Measurements from ENCODE around the gene TRPV6.

TRPV6 gene

DNA sequence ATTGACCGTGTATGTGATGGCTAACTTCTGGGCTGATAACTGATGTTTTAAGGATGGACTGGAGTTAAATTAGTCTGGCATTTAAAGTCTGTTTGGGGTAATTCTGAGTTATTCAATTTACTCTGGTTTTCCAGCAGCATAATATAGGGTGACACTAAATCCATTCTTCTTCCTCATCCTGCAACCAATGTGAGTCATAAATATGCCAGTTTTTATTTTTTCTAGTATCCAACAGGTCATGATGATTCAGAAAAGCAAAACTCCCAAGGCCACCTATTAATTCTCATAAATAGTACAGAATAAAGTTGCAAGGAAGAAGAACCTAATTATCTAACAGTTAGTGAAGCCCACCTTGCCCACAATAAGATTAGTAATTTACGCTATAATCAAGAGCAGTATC lies 38.2 kb downstream of the TRPV6 start:
- no peak for DNase-seq

- no peak for DNase-seq
Observed at GRCh38 chr7:142842251-142842766, 43.2 kb downstream of the TRPV6 start.

DNA sequence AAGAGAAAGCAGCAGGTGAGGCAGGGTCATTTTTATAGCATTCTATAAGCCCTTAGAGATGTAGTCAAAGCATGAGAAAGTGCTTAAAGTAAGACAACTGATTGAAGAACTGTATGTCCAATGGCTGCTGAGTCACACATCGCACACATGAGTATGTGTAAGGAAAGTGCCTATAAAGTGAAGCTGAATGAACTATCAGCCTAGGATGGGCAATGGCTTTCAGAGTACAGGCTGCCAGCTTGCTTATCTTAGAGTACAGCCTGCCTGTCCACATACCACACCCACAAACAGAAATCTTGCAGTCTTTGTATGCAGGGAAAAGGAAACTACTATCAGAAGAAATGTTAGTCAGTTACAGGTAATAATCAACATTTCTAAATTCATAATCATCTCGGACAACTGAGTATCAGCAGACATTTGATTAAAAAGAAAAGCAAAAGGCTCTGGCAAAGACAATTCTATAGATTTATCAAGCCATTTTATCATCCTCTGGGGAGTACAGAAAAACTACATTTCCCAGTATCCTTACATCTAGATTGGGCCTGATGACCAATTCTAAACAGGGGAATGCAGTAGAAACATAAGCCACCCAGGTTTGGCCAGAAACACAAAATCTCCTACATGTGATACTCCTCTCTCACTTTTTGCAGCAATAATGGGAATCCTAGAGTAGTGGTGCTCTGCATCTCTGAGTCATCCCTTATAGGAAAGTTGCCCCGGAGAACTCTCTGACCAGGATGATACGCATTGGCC lies 46.9 kb downstream of the TRPV6 start:
- no peak for DNase-seq

GRCh38 chr7:142836426-142836825 lies 49.1 kb downstream of the TRPV6 start:
- no peak for DNase-seq

GRCh38 chr7:142835487-142835886 lies 50.1 kb downstream of the TRPV6 start:
- DNase-seq, result no peak

DNA sequence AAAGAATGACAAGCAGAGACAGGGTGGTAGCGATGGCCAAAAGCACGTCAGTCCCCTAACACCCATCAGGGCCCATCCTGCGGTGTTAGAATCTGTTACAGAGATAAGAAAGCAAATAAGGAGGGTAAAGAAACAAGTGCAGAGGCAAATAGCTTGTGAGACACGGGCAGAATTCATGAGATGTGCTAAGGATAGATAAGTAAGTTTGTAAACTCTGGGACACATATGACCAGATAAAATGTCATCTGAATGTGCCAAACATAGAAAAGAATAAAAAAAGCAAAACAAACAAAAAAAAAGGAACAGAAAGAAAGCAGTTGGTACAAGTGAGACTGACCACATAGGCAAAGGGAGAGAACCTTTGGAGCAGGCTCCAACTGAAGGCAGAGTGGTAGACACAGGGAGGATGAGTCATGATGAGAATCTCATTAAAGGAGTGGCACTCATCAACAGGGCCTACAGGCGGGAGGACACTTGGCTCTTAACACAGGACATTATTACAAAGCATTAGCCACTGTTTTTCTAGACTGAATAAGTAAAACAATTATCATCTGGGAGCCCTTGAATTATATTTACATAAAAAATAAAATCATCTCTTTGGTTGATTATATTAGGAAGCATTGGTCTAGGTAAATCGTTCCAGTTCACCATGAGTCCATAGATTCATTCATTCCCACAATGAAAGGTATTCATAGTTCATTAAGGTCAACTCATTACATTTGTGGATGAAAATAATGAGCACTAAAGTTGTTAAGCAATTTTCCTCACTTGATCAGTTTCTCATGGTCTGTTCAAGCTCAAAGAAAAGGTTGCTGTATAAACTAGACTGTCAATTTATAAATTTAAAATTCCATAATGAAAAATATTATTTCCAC lies 52.1 kb downstream of the TRPV6 start:
- DNase-seq, result no peak

GRCh38 chr7:142832417-142832816 lies 53.1 kb downstream of the TRPV6 start:
- DNase-seq, result no peak

GRCh38 chr7:142827951-142828500 lies 57.5 kb downstream of the TRPV6 start:
- no peak for DNase-seq

DNA sequence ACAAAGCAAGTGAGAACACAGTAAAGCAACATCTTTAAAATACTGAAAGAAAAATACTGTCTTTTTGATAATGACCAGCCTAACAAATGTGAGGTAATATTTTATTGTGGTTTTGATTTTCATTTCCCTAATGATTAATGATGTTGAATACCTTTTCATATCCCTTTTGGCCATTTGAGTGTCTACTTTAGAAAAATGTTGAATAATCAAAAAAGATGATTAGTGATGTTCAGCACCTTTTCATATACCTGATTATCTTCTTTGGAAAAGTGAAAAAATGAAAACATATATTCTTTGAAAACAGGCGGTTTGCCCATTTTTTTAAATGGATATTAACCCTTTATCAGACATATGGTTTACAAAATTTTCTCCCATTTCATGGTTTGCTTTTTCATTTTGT lies 62.8 kb downstream of the TRPV6 start:
- DNase-seq, result no peak

Data from activated CD4-positive, alpha-beta T cell treated with anti-CD3 and anti-CD28 coated beads, Interleukin-2, amount 50 U/mL, for 48 hours (primary cell).